Epithelial cell of proximal tubule (primary cell): ENCODE results near the gene C19orf47. TPM values are rescaled to one million over a fixed set of nuclear protein-coding genes. Genes with fewer than 3 reads are reported as not detected.

Source experiments
- DNase-seq: peaks from one replicate; pipeline ENCODE4 v3.0.0-alpha.2; 2011; ENCODE audit warnings: low read depth
- H3K4me3 ChIP-seq: 2 replicates; pipeline ENCODE4 v1.5.1; 2011; ENCODE audit warnings: low read depth, mild to moderate bottlenecking, low read length
- total RNA-seq: library from RNA; depleted of rRNA; stranded (reverse); fragments of >200 nt; gene quantifications from 2 replicates; pipeline ENCODE4 v1.2.3, GENCODE V29; 2015
- TF ChIP-seq, protein P1 (sequence below): conservative IDR thresholded peaks from 2 replicates; pipeline ENCODE4 v1.5.1; 2012; ENCODE audit warnings: low read depth, mild to moderate bottlenecking, low read length

Gene C19orf47
- total RNA-seq, 1 donor from 2014 or later = 13.5 TPM

DNA sequence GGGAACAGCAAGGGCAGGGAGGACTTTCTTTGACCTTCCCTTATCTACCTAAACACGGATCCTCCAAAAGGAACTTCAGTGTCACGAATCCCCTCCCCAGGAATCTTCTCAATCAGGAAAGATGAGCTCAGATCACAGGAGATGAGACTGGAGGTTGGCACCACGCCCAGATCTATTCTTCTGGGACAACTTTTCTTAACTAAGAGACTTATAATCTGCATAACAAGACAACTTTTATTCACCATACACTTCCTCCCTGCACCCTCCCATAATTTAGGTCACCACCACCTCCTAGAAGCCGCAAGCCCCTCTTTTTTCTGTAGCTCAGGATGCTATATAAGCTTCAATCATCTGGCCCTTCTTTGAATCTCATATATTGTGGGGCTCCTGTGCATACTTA lies 43.9 kb downstream of the C19orf47 start:
- H3K4me3 ChIP-seq = no peak overlapping the region
- TF ChIP-seq, protein P1, sequence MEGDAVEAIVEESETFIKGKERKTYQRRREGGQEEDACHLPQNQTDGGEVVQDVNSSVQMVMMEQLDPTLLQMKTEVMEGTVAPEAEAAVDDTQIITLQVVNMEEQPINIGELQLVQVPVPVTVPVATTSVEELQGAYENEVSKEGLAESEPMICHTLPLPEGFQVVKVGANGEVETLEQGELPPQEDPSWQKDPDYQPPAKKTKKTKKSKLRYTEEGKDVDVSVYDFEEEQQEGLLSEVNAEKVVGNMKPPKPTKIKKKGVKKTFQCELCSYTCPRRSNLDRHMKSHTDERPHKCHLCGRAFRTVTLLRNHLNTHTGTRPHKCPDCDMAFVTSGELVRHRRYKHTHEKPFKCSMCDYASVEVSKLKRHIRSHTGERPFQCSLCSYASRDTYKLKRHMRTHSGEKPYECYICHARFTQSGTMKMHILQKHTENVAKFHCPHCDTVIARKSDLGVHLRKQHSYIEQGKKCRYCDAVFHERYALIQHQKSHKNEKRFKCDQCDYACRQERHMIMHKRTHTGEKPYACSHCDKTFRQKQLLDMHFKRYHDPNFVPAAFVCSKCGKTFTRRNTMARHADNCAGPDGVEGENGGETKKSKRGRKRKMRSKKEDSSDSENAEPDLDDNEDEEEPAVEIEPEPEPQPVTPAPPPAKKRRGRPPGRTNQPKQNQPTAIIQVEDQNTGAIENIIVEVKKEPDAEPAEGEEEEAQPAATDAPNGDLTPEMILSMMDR = no peak
- DNase-seq = no peak

DNA sequence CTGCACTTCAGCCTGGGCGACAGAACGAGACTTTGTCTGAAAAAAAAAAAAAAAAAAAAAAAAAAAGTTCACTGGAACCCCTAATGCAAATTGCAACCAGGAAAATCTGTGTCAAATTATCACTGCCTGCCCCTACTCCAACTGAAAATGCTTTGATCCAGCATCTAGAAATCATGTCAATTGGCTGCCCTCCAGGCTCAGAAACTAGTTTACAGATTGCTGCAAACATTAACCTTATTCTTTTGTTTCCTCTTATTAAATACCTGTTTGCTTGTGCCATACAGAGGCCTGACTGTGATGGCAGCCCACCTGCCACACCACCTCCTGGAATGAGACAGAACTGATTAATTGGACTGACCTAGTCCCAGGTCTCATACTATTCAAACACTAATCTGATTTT lies 44.4 kb downstream of the C19orf47 start:
- TF ChIP-seq, protein P1 = no peak
- no peak for DNase-seq
- H3K4me3 ChIP-seq = no peak overlapping the region

DNA sequence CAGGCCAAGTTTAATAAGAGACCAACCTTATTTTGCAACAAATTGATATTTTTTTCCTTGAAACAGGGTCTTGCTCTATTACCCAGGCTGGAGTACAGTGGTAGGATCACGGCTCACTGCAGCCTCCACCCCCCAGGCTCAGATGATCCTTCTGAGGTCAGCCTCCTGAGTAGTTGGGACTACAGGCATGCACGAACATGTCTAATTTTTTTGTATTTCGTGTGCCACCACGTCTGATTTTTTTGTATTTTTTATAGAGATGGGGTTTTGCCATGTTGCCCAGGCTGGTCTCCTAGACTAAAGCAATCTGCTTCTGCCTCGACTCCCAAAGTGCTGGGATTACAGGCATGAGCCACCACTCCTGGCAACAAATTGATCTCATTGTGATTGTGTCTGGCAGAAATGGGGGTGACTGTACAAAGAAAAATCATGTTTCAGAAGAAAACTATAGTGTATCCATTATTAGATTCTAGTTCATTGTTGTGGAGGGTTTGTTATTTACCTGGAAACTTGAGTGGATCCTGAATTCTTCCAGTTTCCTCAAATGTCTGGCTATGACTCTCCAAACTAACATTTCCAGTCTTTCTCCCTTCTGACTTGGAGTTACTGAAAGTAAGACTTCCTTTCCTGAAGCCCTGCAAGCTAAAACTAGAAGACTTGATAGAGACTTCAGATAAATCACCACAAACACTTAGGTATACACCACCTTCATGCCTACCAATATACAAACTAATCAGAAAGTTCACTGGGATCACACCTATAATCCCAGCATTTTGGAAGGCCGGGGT lies 45.8 kb downstream of the C19orf47 start:
- DNase-seq = no peak
- TF ChIP-seq, protein P1 = no peak
- H3K4me3 ChIP-seq = no peak overlapping the region

DNA sequence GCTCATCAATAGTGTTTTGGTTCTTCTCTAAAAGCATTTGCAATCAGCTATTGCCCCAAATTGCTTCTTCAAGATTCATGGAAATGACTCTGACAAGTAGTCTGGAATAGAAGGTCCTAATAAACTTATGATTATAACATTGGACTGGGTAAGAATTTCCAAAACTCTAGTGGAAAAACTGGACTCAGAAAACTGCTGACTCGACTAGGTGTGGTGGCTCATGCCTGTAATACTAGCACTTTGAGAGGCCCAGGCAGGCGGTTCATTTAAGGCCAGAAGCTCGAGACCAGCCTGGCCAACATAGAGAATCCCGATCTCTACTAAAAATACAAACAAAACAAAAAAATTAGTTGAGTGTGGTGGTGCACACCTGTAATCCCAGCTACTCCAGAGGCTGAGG lies 47.5 kb downstream of the C19orf47 start:
- DNase-seq = no peak
- TF ChIP-seq, protein P1 = no peak
- no peak overlapping the region for H3K4me3 ChIP-seq

DNA sequence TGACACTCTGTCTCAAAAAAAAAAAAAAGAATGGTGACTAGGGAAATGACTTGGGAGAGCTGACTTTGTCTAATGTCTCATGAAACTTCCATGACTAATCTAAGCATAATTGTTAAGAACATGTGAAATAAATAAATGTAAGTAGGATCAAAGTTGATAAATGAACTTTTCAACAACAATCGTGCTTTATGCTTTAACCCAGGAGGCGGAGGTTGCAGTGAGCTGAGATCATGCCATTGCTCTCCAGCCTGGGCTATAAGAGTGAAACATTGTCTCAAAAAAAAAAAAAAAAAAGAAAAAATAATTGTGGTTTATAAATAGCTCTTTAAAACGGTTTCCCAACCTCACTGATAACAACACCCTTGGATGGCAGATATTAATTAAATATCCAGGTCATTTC lies 50.2 kb downstream of the C19orf47 start:
- no peak for DNase-seq
- no peak overlapping the region for H3K4me3 ChIP-seq
- TF ChIP-seq, protein P1 = no peak

DNA sequence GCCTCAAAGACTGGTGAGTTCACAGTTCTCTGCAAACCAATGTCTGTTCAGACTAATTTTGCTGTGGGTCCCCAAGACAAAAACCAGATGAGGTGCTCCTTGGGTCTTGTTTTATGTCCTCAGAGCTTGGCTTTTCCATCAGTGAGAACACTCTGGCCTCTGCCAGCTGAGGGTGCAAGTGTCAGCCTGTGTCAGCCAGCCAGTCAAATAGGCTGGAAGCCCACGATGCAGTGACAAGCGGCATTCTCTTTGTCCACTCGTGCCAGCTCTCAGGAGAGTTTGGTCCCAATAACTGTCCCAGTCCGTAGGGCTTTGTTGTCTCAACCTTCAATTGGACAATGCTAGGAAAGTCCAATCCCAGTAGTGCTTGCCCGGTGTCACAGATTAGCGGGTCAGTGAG lies 53.6 kb downstream of the C19orf47 start:
- TF ChIP-seq, protein P1 = no peak
- no peak overlapping the region for H3K4me3 ChIP-seq
- DNase-seq = no peak

DNA sequence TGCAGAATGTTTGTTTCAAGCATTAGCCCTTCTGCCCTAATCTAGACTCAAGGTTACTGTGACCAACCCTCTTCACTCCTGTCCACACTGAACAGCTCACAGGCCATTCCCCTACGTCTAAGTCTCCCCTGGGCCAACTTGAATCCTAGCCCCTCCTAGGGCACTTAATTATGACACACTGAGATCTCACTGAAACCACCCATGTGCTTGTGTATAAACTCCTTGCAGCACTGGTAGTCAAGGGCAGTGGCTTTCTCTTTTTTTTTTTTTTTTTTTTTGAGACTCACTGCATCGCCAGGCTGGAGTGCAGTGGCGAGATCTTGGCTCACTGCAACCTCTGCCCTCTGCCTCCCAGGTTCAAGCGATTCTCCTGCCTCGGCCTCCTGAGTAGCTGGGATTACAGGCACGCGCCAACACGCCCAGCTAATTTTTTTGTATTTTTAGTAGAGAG lies 61.2 kb downstream of the C19orf47 start:
- TF ChIP-seq, protein P1 = no peak
- no peak overlapping the region for H3K4me3 ChIP-seq
- no peak for DNase-seq
